Mononuclear cell (primary cell): ENCODE results near the gene NEGR1. TPM values are rescaled to one million over a fixed set of nuclear protein-coding genes. Genes with fewer than 3 reads are reported as not detected.
"Not testable (repeated sequence)": the region's sequence is repeated elsewhere in the genome, so short reads cannot be mapped to it uniquely, and the experiment has no call there.

Experiments
- H3K27me3 ChIP-seq: 2 replicates; pipeline ENCODE4 v1.6.0; 2011; ENCODE audit warnings: low read length, control low read depth; ENCODE audit not compliant: insufficient read depth
- H3K4me1 ChIP-seq: 2 replicates; pipeline ENCODE4 v1.5.1; 2011; ENCODE audit warnings: mild to moderate bottlenecking, low read length, control low read depth; ENCODE audit not compliant: insufficient read depth
- H3K4me3 ChIP-seq: 2 replicates; pipeline ENCODE4 v1.5.1; 2011; ENCODE audit warnings: mild to moderate bottlenecking, low read length, moderate library complexity
- H3K9me3 ChIP-seq: 2 replicates; pipeline ENCODE4 v1.5.1; 2011; ENCODE audit warnings: low read depth, mild to moderate bottlenecking, control low read depth, low read length
- total RNA-seq: library from RNA; depleted of rRNA; stranded (reverse); fragments of >200 nt; gene quantifications from one replicate; pipeline ENCODE4 v1.2.3, GENCODE V29; 2012

The NEGR1 gene
- total RNA-seq, 1 donor, result 0.31 TPM

DNA sequence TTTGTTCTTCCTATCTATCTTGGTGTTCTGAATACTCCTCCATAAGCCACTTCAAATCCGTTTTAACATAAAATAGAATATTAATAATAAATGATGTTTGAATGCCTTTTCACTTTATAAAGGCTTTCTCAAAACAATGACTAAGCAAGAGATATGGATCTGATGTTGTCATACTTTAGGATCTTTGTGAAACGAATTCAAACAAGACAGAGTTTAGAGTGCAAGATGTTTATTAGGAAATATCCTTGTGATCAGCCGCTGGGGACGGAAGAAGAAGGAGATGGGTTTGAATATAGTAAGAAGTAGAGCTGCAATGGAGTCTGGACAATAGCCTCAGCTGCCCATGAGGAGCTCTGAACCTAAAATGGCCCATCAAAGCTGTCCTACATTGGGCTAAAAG lies 351.8 kb downstream of the NEGR1 start:
- Histone ChIP-seq H3K9me3 (no peaks in the 10 kb centered on the region), H3K4me1 (no peaks in the 10 kb centered on the region), H3K4me3 (no peak overlapping the region), H3K27me3 (no peaks in the 10 kb centered on the region)

DNA sequence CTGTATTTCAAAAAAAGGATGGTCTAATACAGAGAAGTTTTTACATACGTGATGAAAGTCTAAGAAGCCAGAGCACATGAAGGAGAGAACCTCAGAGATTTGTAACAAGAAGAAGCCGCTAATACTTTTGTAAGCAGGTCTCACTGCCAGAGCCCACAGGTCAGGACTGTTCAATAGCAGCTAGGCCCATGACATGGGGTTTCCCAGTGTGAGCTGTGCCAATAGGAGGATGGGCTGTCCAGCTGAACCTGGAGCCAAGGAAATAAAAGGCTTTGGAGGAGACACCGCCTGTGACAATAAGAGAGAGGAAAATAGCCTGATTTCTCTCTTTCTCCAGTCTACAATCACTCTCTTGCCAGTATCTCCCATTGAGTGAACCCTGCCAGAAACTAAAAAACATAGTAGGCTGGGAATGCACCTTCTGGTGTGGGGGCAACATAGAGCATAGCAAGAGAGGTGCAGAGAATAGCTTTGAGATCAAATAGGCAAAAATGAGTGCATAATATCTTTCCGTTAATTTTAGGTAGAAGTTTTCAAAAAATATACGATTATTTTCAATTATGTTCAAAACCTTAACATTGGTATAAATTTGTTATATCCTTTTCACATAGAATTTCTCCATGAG lies 360.3 kb downstream of the NEGR1 start:
- Histone ChIP-seq H3K9me3 (no peaks in the 10 kb centered on the region), H3K4me1 (no peaks in the 10 kb centered on the region), H3K27me3 (no peaks in the 10 kb centered on the region), H3K4me3 (no peak overlapping the region)

DNA sequence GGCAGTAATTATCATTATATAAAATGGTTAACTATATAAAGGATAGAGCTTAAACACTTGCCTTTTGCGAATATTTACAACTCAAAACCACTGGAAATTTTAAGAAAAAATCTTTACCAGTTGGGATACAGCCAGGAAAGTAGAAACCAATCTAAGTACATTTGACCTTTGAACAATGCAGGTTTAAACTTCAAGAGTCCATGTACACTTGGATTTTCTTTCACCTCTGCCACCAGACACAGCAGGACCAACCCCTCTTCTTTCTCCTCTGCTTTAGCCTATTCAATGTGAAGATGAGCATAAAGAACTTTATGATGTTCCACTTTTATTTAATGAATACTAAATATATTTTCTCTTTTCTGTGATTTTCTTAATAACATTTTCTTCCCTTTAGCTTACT lies 361.1 kb downstream of the NEGR1 start:
- Histone ChIP-seq H3K9me3 (no peaks in the 10 kb centered on the region), H3K4me3 (no peak overlapping the region), H3K4me1 (no peaks in the 10 kb centered on the region), H3K27me3 (no peaks in the 10 kb centered on the region)

DNA sequence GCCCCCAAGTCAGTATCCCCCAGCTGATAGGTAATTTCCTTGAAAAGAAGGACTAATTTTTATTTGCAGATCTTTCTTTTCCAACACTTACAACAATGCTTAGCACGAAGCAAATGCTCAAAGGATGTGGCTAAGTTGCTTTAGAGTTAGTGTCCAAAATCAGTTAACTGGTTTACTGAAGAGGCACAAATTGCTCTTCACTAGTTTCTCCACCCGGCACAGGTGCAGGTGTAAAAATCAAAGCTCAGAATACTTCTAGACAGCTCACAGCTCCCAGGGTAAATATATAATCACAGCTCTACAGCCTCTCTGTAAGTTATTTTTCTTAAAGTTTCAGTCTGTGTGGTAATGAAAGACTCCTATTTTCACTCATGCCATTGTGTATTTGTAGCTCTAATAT lies 361.8 kb downstream of the NEGR1 start:
- Histone ChIP-seq H3K9me3 (no peaks in the 10 kb centered on the region), H3K27me3 (no peaks in the 10 kb centered on the region), H3K4me3 (no peak overlapping the region), H3K4me1 (no peaks in the 10 kb centered on the region)

DNA sequence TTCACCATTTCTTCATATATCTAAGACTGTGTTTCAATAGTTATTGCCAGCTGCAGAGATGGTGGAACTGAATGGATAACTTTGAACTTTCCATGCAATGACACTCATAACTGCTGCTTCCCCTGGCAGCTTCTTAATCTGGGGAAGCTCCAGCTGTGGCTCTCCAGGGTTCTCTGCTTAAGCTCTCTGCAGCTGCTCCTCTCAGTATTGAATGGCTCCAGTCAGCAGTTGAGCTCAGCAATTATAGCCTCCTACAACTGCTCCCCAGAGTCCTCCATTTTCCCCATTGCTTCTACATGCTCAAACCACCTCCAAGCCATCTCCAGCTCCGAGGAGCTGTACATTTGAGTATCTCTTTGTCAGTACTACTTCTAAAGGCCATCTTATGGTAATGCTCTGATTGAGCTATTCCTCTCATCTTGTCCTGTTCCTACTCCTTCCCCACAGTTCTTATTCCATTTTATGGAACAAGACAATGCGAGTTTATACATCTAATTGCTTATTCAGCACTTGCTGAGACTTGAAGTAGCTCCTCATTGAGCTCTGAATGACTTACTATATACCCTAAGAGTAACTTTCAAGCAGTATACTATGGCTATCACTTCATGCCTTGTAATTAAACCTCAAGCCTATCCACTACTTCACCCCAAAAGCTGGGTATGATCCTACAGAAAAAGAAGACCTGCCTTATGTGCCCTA lies 362.4 kb downstream of the NEGR1 start:
- no peaks in the 10 kb centered on the region for H3K27me3 ChIP-seq
- no peaks in the 10 kb centered on the region for H3K9me3 ChIP-seq
- H3K4me3 ChIP-seq, result no peak overlapping the region
- H3K4me1 ChIP-seq, result no peaks in the 10 kb centered on the region

DNA sequence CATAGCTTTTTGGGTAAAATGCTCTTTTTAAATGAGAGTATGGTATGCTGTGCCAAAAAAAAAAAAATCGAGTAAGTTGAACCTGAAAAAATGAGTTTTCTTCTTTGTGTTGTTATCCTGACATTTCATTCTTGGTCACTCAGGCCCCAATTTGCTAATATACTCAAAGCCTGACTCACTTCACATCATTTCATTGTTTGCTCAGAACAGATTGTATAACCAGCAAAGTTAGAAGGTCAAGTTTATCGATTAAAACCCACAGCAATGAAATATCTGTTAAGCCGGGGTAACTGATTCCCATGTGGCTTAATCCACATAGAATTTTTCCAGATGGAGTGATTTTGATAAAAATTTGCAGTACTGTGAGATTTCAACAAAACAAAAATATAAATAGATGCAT lies 363.7 kb downstream of the NEGR1 start:
- Histone ChIP-seq H3K4me1 (no peaks in the 10 kb centered on the region), H3K27me3 (no peaks in the 10 kb centered on the region), H3K4me3 (no peak overlapping the region), H3K9me3 (no peaks in the 10 kb centered on the region)

DNA sequence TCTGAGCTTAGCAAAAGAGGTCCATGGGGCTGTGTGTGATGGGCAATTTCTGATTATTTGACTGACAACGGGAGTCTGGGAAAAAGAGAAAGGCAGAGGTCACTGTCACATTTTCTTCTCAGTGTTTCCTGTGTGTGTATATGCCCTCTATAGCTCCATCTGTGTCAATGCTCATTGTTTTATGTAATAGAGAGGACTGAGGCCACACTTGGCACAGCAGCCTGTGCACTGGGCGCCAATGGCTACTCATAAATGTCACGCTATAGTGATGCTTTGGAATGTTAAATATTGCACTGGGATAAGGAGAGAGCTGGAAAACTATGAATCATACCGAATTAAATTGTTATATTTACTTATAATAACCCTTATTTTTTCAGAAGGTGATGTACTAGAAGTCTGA lies 365.4 kb downstream of the NEGR1 start:
- Histone ChIP-seq H3K27me3 (no peaks in the 10 kb centered on the region), H3K4me3 (no peak overlapping the region), H3K4me1 (no peaks in the 10 kb centered on the region), H3K9me3 (no peaks in the 10 kb centered on the region)

DNA sequence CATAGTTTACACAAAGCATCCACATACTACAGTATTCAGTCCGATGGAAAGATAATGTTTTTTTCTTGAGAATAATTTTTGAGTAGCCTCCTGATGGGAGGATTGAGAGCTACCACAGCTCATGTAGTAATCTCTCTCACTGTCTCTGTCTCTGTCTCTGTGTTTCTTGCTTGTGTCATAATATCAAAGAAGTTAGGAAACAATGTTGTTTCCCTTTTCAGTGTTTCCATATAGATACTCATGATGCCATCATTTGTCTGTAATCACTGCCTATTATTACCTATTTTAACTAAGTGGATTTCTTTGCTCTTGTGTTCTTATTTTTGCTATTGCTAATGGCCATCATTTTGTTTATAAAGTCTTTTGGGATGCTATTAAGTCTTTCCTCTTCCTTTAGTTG lies 367.7 kb downstream of the NEGR1 start:
- no peaks in the 10 kb centered on the region for H3K27me3 ChIP-seq
- no peaks in the 10 kb centered on the region for H3K4me1 ChIP-seq
- H3K9me3 ChIP-seq, result no peaks in the 10 kb centered on the region
- no peak overlapping the region for H3K4me3 ChIP-seq

DNA sequence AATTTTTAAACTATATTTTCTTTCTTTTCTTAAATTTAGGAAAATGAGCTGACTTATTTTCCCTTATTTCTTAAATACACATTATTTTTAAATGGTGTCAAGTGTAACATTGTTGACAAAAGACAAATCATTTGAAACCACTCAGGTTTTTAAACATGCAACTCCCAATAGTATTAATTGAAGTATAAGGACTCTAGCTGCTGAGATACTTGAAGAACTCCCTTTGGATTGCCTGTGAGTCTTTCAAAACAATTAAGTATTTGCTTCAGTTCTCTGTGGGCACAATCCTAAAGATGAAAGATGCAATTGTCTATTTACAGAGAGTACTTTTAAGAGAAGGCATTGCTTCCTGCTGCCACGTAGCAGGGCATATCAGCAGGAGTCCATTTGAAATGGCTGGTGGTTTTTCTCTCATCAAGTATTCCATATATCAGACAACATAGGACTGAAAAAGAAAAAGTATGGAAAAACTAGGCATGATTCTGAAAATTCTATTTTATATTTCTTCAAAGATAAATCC lies 373.4 kb downstream of the NEGR1 start:
- no peaks in the 10 kb centered on the region for H3K9me3 ChIP-seq
- no peaks in the 10 kb centered on the region for H3K4me1 ChIP-seq
- H3K27me3 ChIP-seq, result no peaks in the 10 kb centered on the region
- H3K4me3 ChIP-seq, result no peak overlapping the region

DNA sequence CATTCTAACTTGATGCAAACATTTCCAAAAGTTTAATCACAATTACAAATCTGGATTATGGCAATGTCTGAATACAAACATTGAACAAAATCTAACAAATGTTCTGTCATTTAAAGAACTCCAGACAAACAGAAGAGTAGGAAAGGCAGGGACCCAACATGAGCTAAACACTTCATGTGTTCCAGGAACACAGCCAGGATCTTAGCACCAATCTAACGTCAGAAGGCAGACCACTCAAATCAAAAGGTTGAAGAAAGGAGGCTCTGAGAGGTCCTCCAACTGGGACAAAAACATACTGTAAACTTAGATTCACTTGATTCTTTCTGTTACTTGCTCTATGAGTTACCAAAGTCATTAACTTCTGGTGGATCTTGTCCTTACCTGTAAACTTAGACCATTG lies 374.0 kb downstream of the NEGR1 start:
- no peaks in the 10 kb centered on the region for H3K9me3 ChIP-seq
- no peaks in the 10 kb centered on the region for H3K27me3 ChIP-seq
- H3K4me3 ChIP-seq, result no peak overlapping the region
- H3K4me1 ChIP-seq, result no peaks in the 10 kb centered on the region

DNA sequence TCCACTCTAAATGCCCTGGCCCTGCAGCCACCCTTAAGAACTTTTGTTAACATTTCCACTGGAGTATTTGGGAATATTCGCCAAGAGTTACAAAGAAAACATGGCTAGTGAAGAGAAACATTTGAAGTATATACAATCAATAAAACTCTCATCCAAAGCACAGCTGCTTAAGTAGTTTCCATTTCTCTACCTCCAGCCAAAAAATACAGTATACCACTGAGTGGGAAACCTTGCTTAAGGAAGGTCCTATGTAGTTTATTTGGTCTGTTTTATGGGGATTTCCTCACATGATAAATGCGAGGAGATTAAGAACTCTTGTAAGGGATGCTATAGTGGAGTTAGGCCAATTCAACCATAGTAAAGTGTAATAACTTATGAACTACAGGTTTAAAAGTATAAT lies 382.5 kb downstream of the NEGR1 start:
- no peaks in the 10 kb centered on the region for H3K27me3 ChIP-seq
- H3K4me1 ChIP-seq, result no peaks in the 10 kb centered on the region
- no peaks in the 10 kb centered on the region for H3K9me3 ChIP-seq
- no peak overlapping the region for H3K4me3 ChIP-seq

DNA sequence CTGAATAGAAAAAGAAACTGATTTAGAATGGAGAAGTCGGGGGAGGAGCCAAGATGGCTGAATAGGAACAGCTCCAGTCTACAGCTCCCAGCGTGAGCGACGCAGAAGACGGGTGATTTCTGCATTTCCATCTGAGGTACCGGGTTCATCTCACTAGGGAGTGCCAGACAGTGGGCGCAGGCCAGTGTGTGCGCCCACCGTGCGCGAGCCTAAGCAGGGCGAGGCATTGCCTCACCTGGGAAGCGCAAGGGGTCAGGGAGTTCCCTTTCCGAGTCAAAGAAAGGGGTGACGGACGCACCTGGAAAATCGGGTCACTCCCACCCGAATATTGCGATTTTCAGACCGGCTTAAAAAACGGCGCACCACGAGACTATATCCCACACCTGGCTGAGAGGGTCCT lies 394.2 kb downstream of the NEGR1 start:
- H3K4me3 ChIP-seq, H3K4me1 ChIP-seq, H3K27me3 ChIP-seq, H3K9me3 ChIP-seq: not testable (repeated sequence)

DNA sequence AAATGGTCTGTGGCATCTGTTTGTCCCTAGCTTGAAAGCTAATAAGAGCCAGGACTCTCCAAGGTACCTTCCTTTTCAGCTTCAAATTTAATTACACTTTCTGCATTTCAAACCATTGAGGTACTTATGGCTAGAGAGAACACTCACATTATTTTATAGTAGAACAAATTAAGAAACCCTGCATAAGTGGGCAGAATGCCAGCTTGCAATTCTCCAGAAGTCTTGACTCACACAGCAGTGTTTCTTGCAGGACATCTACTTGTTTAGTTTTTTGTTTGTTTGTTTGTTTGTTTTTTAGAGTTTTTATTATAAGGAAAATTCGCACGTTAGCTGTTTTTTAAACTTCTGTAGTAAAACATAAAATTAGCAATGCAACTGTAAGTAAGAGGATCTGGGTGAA lies 397.2 kb downstream of the NEGR1 start:
- no peaks in the 10 kb centered on the region for H3K9me3 ChIP-seq
- no peaks in the 10 kb centered on the region for H3K27me3 ChIP-seq
- H3K4me3 ChIP-seq, result no peak overlapping the region
- peaks cover 6% of the 10 kb centered on the region for H3K4me1 ChIP-seq

DNA sequence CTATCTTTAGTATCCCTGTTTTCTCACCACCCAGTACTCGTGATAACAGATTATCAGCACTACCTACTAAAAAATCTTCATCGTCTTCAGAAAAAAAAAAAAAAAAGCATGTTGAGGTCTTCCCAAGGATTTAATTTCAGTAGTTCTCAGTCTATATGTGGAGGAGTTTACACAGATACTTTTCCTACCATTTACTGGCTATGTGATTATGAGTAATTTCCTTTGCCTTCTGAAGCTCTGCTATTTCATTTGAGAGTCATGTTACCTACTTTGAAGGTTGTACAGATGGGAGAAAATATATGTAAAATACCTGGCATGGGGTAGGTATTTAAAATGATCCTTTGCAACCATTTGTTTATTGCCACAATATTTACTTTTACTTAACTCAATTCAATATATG lies 399.7 kb downstream of the NEGR1 start:
- no peaks in the 10 kb centered on the region for H3K9me3 ChIP-seq
- no peak overlapping the region for H3K4me3 ChIP-seq
- no peaks in the 10 kb centered on the region for H3K27me3 ChIP-seq
- peaks cover 6% of the 10 kb centered on the region for H3K4me1 ChIP-seq

DNA sequence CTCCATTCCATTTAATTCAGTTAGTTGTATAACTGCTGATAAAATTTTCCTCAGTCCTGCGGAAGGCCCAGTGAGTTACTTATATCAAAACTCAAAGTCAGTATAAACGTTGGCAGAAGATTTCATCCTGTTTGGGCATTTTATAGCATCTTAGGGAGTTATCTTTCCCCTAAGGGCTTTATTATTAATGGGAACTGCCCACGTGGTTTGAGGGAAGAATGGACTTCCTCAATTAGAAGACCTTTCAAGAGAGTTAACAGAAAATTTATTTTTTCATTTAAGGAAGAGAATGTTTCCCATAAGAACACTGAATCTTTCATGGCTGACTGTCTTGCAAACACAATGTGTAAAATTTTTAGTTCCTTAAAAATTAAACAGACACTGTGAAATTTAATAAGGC lies 400.1 kb downstream of the NEGR1 start:
- H3K27me3 ChIP-seq, result no peaks in the 10 kb centered on the region
- H3K9me3 ChIP-seq, result no peaks in the 10 kb centered on the region
- H3K4me3 ChIP-seq, result no peak overlapping the region
- peaks cover 6% of the 10 kb centered on the region for H3K4me1 ChIP-seq

DNA sequence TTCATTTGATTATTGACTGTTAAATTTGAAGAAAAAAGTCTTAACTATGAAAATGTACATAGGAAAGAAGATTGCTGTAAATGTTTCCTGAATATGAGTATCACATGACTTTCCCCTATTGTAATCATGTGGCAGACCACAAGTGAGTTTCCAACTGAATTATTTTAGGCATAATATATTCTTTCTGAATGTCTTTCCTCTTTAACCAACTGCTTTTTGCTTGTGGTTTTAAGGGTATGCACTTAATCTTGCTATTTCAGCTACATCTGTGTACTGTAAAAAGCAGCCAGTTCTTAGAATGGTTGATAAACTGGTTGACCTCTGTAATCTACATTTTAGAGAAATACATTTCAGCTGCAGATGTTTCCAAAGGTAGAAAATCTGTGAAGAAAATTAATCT lies 400.7 kb downstream of the NEGR1 start:
- Histone ChIP-seq H3K4me1 (peaks cover 6% of the 10 kb centered on the region), H3K9me3 (no peaks in the 10 kb centered on the region), H3K27me3 (no peaks in the 10 kb centered on the region), H3K4me3 (no peak overlapping the region)
